NOMO-1 treated with DMSO at 0.1 percent for 48 hours (cell line): ENCODE measurements around the gene ST8SIA6.
"Not testable (repeated sequence)": the region's sequence is repeated elsewhere in the genome, so short reads cannot be mapped to it uniquely, and the experiment has no call there.

Experiments
- DNase-seq: peaks from one replicate; lab custom pipeline; 2025; ENCODE audit not compliant: unreplicated experiment; lab: John Stamatoyannopoulos, UW

Gene ST8SIA6, protein sequence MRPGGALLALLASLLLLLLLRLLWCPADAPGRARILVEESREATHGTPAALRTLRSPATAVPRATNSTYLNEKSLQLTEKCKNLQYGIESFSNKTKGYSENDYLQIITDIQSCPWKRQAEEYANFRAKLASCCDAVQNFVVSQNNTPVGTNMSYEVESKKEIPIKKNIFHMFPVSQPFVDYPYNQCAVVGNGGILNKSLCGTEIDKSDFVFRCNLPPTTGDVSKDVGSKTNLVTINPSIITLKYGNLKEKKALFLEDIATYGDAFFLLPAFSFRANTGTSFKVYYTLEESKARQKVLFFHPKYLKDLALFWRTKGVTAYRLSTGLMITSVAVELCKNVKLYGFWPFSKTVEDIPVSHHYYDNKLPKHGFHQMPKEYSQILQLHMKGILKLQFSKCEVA

DNA sequence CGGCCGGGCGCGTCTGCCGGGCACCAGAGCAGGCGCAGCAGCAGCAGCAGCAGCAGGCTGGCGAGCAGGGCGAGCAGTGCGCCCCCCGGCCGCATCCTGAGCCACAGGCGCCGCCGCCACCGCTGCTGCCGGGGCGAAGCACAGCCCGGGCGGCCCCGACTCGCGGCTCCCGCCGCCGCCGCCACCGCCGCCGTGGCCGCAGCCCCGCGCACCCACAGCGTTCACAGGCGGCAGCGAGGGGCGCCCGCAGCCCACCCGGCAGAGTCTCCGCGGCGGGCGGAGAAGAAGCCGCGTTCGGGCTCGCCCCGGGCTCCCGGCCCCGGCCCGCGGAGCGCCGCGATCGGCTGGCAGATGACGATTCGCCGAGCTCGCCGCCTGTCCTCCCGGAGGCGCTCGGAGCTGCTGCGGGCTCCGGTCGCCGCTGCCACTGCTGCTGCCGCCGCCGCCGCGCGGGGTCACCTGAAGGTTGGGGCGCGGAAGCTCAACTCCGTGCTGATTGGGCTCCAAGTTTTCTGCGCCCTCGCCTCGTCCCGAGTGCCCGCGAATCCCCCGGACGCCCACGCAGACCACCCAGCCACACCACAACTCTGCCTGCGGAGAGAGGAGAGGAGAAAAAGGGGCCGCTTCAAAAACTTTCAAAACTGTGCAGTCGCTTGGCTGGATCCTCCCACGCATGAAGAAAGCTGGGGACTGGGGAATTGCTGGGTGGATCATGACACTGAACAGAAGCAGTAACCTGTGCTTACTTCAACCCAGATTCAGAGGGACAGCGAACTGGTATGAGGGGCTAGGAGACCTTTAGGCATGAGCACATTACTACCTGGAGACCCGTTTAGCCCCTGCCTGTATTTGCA, at the start of gene ST8SIA6:
Gene ST8SIA6, minus strand, starts transcription at position 435 of the 854 bp plus-strand sequence. Its CDS starts 340 bp downstream, at position 95.
- DNase-seq = peak; percentile 47

DNA sequence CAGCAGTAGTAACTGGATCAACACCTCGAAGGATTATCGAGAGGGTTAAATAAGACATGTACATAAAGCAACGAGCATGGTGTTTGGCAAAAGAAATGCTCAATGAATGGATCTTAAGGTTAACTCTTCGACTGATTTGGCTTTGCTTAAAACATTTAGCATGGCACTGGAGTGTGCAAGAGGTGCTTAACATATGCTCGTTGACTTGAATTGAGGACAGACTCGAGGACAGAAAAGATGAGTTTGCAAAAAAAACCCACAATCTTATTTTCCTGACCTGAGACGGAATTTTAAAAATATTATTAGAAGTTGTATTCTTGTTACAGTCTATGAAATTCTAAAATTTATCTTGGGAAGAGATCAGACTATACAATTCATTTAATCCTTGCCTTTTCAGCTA, 49.4 kb upstream of the ST8SIA6 start:
- DNase-seq = no peak

DNA sequence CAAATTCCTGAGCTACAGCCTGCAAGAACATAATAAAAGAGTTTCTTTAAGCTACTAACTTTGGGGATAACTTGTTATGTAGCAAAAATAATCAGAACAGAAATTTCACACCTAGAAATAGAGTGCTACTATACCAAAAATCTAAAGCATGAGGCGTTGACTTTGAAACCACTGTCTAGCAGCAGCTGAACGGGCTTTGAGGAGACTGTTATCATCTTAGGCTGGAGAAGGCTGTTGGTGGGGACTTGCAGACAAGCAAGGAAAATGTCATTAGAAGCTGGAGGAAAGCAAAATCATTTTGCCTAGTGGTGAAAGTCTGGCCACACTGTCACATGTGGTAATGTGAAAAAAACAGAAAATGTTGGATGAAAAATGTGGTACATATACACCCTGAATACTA, 48.4 kb upstream of the ST8SIA6 start:
- DNase-seq = no peak

DNA sequence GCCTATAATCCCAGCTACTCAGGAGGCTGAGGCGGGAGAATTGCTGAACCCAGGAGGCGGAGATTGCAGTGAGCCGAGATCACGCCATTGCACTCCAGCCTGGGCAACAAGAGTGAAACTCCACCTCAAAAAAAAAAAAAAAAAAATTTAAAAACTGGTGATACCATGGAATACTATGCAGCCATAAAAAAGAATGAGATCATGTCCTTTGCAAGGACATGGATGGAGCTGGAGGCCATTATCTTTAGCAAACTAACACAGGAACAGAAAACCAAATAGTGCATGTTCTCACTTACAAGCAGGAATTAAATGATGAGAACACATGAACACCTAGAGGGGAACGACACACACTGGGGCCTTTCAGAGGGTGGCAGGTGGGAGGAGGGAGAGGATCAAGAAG, 44.6 kb upstream of the ST8SIA6 start:
- not testable (repeated sequence) for DNase-seq

DNA sequence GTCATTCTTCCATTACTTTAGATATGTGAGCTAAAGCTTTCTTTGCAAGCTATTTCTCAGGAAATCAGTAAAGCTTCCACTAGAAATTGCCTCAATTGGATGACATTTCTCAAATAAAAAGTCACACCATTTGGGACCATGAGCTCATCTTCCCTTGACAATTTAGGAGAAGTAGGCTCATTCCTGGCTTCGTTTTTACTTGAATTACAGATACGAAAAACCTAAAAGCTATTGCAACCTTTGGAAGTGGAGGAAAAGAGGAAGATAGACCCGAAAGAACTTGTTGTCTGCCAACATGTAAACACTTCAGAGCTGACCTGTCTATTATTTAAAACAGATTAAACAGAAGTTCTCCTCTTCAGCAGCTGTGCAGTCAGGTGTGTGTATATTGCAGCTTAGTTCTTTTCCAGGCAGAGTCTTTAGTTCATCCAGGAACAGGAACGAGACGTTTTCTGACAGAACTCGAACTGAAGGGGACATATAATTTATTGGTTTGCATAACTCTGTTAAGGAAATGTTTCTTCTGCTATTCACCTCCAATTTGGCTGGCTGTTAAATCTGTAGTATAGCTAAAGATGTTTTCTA, 43.1 kb upstream of the ST8SIA6 start:
- DNase-seq = peak; percentile 74

DNA sequence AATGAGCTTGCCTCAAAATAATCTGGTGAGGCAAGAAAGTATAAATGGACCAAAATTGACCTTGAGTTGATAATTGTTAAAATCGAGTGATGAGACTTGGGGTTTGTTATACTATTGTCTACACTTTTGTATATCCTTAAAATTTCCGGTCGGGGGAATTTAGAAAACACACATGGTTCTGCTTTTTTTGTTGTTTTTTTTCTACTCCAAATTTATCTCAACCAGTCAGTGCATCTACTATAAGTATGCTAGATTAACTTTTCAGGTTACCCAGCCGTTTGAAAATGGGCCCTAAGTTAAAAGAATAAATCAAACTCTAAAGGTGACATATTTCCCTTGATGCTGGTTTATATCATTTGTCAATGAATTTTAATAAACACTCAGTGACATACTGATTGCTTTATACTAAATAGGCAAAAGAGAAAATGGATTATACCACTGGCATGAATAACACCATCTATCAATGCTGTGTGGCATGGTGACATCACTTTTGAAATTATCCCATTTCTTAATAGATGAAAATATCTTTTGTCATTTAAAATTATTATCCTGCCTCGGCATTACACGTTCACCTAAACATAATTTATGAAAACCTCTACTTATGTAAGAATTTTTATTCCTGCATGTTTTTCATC, 40.3 kb upstream of the ST8SIA6 start:
- no peak for DNase-seq

DNA sequence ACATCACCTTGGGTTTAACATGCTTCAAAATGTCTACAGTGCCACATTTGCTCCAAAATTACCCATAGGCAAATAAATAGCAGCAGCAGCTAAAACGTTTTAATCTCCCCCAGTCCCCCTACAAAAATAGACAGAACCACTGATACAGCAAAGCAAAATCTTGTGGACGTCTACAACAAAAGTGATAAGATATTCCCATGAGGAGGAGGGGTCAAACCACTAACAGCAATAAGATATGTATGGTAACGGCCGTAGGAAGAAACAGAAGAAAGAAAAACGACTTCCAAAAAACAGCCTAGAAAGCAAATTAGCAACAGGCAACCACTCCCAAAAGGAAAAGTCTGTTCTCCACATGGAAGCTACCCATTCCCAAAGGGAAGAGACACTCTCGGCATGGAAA, 34.5 kb upstream of the ST8SIA6 start:
- no peak for DNase-seq

DNA sequence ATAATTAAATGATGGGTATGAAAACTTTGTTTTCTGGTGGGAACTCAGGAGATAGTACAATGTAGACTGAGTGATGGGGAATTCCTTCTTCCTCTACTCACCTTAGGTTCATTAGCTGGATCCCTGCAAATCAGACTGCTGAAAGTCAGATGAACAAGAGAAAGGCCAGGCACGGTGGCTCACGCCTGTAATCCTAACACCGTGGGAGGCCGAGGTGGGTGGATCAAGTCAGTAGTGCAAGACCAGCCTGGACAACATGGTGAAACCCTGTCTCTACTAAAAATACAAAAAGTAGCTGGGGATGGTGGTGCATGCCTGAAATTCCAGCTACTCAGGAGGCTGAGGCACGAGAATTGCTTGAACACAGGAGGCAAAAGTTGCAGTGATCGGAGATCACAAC, 28.7 kb upstream of the ST8SIA6 start:
- DNase-seq = no peak

DNA sequence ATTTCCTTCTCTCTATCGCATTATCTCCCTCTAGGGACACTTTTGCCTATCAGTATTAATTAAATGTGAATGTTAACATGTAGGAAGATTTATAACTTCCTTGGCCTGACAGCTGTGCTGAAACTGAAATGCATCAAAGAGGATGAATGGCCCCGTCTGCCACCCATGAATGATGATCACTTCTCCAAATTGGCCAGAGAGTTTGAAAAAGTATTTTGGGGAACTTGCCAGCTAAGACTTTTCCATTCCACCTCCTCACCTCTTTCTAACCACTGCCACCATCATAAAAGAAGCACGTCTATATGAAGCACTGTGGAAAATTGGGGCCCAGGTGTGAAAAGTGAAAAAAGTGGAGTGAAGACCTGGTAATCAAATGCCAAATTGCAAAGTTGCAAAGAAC, 25.4 kb upstream of the ST8SIA6 start:
- peak; percentile 87 for DNase-seq

DNA sequence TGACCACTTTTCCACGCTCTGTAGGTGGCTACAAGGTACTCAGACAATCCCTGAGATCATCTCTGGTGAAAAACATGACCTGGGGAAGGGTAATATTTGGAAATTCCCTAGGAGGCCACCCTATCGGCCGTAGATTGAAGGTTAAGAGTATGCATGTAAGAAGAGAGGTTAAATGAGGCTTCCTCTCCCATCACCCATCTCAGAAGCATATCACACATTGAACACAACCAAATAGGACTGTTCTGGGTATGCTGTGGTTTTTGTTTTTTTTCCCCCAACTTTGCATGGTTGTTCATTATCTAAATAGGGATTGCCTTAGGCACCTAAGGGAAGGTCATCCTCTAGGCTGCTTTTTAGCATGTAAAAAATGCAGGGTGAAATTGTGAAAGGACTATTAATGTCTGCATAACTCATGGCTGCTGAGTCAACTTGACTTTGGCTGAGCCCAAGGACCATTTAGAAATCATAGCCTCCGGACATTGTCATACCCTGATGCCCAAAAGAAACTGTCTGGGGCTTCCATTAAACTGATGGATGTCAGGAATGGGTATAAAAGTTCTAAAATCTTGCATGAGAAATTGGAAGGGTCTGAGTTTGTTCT, 24.7 kb upstream of the ST8SIA6 start:
- no peak for DNase-seq

DNA sequence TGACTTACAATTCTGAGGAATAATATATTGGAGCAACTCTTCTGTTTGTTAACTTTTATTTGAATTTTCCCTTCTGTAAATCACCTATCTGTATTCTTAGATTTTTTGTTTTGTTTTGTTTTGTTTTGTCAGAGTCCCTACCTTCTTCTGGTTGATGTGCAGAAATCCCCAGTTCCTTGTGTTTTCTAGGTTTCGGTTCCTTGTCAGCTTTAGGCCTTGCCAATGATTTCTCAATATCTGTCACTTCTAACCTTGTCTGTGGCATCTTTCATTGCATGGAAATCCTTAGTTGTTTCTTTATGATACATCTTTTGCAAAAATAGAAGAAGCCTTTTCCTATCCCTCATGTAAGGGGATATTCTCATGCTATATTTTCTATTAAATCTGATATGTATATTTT, 21.7 kb upstream of the ST8SIA6 start:
- peak; percentile 93 for DNase-seq

DNA sequence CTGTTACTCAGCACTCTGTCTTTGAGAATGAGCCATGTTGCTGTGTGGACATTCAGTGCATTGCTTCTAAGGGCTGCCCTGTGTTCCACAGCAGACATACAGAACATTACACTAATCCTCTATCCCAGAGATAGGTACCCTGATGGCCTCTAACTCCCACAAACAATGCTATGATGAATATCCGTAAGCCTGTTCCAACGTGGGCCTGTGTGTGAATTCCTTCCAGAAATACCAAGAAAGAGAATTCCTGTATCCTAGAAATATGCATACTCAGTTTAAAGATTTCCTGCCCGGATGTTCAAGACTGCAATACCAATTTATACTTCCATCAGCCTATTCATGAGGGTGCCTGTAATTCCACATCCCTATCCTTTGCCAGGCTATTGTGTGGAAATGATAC, 21.3 kb upstream of the ST8SIA6 start:
- DNase-seq = no peak

DNA sequence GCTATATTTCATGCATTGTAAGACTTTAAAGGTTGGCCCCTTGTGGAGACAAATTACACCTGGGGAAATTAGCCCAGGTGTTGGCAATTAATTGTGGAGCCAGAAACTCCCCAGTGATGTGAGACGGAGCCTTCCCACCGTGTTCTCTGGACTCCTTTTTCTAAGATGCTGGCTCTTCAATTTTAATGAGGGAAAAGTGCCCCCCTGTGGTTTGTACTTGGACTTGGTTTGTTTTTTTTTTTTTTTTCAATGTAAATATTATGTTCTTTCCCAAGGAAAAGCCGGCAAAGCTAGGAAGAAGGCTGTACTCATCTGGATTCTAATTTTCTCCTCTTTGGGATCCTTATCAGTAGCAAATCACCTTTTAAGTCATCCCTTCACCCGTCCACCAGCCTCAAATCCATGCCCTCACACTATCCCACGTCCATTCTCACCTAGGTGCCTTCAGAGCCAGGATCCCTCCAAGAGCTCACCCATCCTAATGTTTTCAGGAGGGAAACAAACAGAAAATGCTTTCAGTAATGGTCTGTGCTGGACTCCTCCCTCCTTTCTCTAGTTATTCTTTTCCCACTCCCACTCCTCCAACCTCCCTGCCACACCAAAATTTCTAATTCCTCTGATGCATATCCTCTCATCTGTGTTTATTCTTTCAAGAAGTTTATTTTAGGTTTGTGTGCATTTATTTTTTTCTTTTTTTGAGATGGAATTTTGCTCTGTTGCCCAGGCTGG, 20.4 kb upstream of the ST8SIA6 start:
- DNase-seq = peak; percentile 3

DNA sequence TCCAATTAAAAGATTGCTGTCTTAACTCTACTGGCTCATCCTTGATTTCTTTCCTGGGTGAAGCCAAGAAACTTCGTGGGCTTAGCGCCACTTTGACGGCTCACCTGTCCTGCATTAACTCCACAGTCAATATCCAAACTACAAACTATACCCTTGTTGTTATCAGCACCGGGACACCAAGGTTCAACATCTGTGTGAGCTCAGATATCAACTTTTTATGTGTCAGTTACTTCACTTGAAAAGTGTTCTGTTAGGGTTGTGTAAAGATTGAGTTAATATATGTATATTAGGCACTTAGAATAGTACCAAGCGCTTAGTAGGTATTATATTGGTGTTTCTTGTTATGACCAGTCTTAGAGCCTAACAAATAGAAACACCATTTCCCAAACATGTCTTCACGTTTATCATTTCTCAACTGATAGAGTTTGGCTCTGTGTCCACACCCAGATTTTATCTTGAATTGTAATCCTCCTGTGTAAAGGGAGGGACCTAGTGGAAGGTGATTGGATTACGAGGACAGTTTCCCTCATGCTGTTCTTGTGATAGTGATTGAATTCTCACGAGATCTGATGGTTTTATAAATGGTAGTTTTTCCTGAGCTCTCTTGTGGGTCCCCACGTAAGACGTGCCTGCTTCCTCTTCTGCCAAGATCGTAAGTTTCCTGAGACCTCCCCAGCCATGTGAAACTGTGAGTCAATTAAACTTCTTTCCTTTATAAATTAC, 19.0 kb upstream of the ST8SIA6 start:
- DNase-seq = peak; percentile 38

DNA sequence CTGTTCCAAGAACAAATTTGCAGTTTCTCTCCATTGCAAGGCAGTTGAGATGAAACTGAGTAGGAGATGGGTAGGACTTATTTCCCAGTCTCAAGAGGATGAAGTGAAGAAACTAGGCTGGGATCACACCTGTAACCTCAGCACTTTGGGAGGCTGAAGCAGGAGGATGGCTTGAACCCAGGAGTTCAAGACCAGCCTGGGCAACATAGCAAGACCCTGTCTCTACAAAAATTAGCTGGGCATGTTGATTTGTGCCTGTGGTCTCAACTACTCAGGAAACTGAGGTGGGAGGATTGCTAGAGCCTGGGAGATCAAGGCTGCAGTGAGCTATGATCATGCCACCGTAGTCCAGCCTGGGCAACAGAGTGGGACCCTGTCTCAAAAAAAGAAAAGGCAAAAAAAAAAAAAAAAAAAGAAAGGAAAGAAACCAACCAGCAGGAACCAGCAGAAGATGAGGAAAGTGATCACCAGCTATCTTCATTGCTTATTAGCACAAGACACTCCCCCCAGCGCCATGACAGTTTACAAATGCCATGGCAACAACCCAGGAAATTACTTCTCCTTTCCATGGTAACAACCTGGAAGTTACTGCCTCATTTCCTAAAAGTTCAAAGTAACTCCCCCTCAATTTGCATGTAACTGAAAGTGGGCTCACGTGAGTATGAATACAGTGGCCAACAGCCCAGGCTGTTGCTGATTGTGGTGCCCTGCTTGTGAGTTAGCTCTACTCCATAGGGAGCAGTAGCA, 18.3 kb upstream of the ST8SIA6 start:
- peak; percentile 56 for DNase-seq

DNA sequence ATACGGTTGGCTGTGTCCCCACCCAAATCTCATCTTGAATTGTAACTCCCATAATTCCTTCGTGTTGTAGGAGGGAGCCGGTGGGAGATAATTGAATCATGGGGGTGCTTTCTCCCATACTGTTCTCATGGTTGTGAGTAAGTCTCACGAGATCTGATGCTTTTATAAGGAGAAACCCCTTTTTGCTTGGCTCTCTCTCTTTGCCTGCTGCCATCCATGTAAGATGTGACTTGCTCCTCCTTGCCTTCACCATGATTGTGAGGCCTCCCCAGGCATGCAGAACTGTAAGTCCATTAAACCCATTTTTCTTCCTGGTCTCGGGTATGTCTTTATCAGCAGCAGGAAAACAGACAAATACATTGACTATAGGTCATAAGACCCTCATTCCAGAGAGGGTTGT, 15.9 kb upstream of the ST8SIA6 start:
- DNase-seq = no peak

DNA sequence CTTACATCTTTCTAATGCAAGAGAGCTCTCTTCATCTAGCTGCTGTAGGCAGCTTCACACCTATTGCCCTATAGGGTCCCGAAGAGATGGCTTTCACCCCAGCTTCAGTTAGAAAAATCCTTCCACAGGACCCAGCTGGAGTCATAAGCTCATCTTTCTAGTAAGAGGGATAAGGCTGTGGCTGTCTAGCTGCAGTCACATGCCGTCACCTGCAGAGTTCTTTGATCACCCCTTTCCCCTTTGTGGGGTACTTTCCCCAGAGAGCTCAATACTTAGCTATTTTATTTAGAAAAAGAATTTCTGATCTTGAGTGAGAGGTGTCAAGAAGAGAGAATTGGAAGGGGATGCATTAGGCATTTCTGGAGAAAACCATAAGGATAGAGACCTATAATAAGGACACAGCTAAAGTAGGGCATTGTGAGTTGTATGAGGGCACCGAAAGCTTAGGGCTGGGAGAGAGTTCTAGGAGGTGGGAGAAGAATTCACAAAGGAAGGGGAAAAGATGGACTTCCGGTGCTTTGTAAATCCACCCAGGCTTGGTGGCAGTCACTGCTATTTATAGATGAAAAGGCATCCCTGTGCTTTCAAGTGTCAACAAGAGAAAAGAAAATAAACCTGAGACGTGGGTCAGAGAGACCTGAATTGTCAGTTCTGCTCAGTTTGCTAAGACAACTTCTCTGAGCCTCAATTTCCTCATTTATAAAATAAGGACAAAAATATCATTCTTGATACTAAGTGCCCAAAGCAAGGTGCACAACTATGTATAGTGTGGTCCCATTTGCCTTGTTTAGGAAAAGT, 11.1 kb upstream of the ST8SIA6 start:
- DNase-seq = no peak

DNA sequence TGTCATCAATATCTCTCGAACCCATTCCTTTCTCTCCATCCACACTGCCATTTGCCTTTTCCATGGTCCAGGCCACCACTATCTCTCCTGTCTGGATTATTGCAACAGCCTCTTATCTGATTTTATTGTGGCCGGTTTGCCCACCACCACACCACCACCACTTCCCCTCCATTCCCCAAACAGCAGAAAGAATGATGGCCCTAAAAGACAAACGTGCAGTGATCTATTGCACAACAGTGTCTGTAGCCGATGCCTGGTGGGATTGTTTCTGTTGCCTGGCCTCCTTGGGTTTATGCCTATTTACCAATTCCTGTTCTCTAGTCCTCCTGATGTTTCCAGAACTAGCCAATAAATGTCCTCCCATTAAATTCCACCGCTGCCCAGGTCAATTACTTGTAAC, 10.2 kb upstream of the ST8SIA6 start:
- DNase-seq = peak; percentile 18
